HFFc6 (cell line): ENCODE results near the gene PHACTR1. TPM values are rescaled to one million over a fixed set of nuclear protein-coding genes. Genes with fewer than 3 reads are reported as not detected.

Source experiments
- DNase-seq: peaks from one replicate; pipeline ENCODE4 v3.0.0-alpha.2; 2018
- H3K27ac Mint-ChIP-seq: 2 replicates; pipeline ENCODE4 v1.8.0; 2020; ENCODE audit warnings: mild to moderate bottlenecking, mixed read lengths
- H3K27me3 Mint-ChIP-seq: 2 replicates; pipeline ENCODE4 v1.8.0; 2021; ENCODE audit warnings: mild to moderate bottlenecking, moderate library complexity, mixed read lengths; ENCODE audit not compliant: insufficient read depth
- H3K36me3 Mint-ChIP-seq: 2 replicates; pipeline ENCODE4 v1.8.0; 2021; ENCODE audit warnings: low read depth, mixed read lengths
- H3K4me1 Mint-ChIP-seq: 2 replicates; pipeline ENCODE4 v1.8.0; 2020; ENCODE audit warnings: low read depth, mixed read lengths
- H3K4me3 Mint-ChIP-seq: 2 replicates; pipeline ENCODE4 v1.8.0; 2020; ENCODE audit warnings: mild to moderate bottlenecking, moderate library complexity, mixed read lengths
- H3K9me3 Mint-ChIP-seq: 2 replicates; pipeline ENCODE4 v1.8.0; 2020; ENCODE audit warnings: mild to moderate bottlenecking, mixed read lengths
- CTCF ChIP-seq: fragments of 200-600 bp; sonication (generic); IDR thresholded peaks from 2 replicates; pipeline ENCODE4 v1.5.0; 2021; ENCODE audit warnings: antibody characterized with exemption, mild to moderate bottlenecking
- total RNA-seq, 6 experiments: library from RNA; stranded (reverse); fragmentation: NEBNext Ultra II Directional; extraction: Animal tissue kit (Norgen Biotek cat#: 25700); gene quantifications; 2 replicates in 1 of 6; 3 replicates in 5 of 6; pipeline ENCODE4 v1.2.3, GENCODE V29; 2021

Gene PHACTR1
- total RNA-seq, 6 experiments from 2014 or later = 2.5 to 4.7 (median 3.9) TPM

GRCh38 chr6:12845224-12846004, 128.8 kb downstream of the PHACTR1 start:
- Mint-ChIP-seq H3K27ac (no peak overlapping the region), H3K4me3 (no peak overlapping the region), H3K36me3 (no peaks in the 10 kb centered on the region)

DNA sequence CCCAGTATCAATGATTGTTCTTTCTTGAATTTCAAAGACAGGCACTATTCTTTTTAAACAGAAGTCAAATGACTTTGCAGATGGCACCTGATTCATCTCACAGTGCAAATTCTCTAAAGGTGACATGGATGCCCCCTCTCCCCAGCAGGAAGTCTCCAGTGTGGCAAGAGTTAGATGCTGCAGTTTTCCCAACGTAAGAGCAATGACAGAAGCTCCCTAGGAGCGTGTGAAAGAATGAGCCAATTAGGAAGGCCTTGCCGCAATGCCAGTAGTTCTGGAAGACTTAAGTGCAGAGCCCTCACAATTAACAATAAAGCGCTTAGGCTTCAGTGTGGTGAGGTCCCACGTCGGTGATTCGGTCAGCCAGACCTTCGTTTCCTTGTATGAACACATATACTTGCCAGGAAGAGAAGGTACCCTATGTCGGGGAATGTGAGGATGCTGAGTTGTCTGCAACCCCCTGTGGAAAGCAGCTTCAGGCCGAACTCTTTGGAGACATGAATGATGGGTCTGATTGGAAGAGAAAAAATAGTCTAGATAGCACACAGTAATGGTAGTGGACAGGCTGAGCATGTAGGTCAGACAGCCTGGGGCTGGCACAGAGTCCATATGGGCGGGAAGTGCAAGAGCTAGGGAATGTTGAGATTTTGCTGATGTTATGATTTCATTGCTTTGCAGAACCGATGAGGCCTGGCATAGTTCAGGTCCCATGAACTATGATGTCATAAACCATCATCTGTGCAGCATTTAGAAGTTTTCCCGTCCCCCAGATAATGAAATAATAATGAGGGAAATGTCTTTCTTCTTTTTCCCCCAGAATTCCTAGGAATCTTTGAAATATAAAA, 132.6 kb downstream of the PHACTR1 start:
- no peak for DNase-seq

More at GRCh38 chr6:12845224-12846004, 128.8 kb downstream of the PHACTR1 start:
- TF ChIP-seq CTCF = no peak
- no peaks in the 10 kb centered on the region for H3K27me3 Mint-ChIP-seq
- peaks cover 16% of the 10 kb centered on the region for H3K4me1 Mint-ChIP-seq
- no peak for DNase-seq
- no peaks in the 10 kb centered on the region for H3K9me3 Mint-ChIP-seq

DNA sequence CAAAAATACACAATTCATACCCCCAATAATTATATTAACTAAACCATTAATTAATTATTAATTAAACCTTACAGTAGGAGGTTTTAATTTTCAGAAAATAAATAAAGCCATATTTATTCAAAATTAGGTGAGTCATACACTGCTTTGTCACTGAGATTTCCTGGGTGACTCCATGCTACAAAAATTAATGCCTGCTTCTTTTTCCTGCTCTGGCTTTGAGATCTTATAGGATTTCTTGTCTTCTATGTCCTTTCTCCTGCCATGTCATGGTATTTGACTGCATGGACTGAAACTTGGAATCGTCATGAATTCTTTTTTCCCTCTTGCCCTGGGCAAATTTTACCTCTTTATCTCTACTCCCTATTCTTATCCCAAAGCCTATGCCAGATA, 133.2 kb downstream of the PHACTR1 start:
- H3K36me3 Mint-ChIP-seq = no peaks in the 10 kb centered on the region
- H3K27ac Mint-ChIP-seq = no peak overlapping the region; the same call in 1 of the 2 replicates
- H3K9me3 Mint-ChIP-seq = no peaks in the 10 kb centered on the region
- no peak overlapping the region for H3K4me3 Mint-ChIP-seq
- DNase-seq = no peak
- H3K4me1 Mint-ChIP-seq = peaks cover 27% of the 10 kb centered on the region
- TF ChIP-seq CTCF = no peak
- no peaks in the 10 kb centered on the region for H3K27me3 Mint-ChIP-seq

More for the DNA sequence above, 132.6 kb downstream of the PHACTR1 start:
- H3K27ac Mint-ChIP-seq = no peak overlapping the region
- no peaks in the 10 kb centered on the region for H3K27me3 Mint-ChIP-seq
- no peak overlapping the region for H3K4me3 Mint-ChIP-seq
- H3K9me3 Mint-ChIP-seq = no peaks in the 10 kb centered on the region
- no peak for TF ChIP-seq CTCF
- peaks cover 27% of the 10 kb centered on the region for H3K4me1 Mint-ChIP-seq
- no peaks in the 10 kb centered on the region for H3K36me3 Mint-ChIP-seq

- H3K27me3 Mint-ChIP-seq = no peaks in the 10 kb centered on the region
- TF ChIP-seq CTCF = no peak
- DNase-seq = peak; percentile 28
These were observed 134.6 kb downstream of the PHACTR1 start for GRCh38 chr6:12851123-12851695.

GRCh38 chr6:12861603-12862002, 145.0 kb downstream of the PHACTR1 start:
- DNase-seq = no peak
- no peak for TF ChIP-seq CTCF
- H3K9me3 Mint-ChIP-seq = no peaks in the 10 kb centered on the region
- H3K36me3 Mint-ChIP-seq = no peaks in the 10 kb centered on the region
- H3K27me3 Mint-ChIP-seq = peaks cover 9% of the 10 kb centered on the region
- no peak overlapping the region for H3K4me3 Mint-ChIP-seq
- H3K4me1 Mint-ChIP-seq = no peaks in the 10 kb centered on the region
- no peak overlapping the region for H3K27ac Mint-ChIP-seq

More at GRCh38 chr6:12851123-12851695, 134.6 kb downstream of the PHACTR1 start:
- no peak overlapping the region for H3K4me3 Mint-ChIP-seq
- no peaks in the 10 kb centered on the region for H3K36me3 Mint-ChIP-seq
- peaks cover 27% of the 10 kb centered on the region for H3K4me1 Mint-ChIP-seq
- no peak overlapping the region for H3K27ac Mint-ChIP-seq
- H3K9me3 Mint-ChIP-seq = no peaks in the 10 kb centered on the region
